ENCODE results near the gene ZNF654.

Gene ZNF654

GRCh38 chr3:88101142-88101541 is 42.1 kb downstream of the ZNF654 start:
- no peak overlapping the region for H3K4me2 ChIP-seq (ENCODE audit: low read length)
- no CpG with 5 or more reads among the region's 1 CpG for WGBS (ENCODE audit: extremely low coverage, insufficient coverage, insufficient read length)
- no peaks in the 10 kb centered on the region for H3K36me3 ChIP-seq (ENCODE audit: control insufficient read depth in 1 of 2, insufficient read depth in 2 of 2, low read length in 2 of 2)
- H4K91ac ChIP-seq (ENCODE audit: low read depth, low read length) = no peak overlapping the region
- H2AFZ ChIP-seq (ENCODE audit: insufficient read depth, low read length, poor library complexity) = no peak overlapping the region
- no peak overlapping the region for H3K23ac ChIP-seq (ENCODE audit: low read length)
- H2BK5ac ChIP-seq (ENCODE audit: low read depth, low read length, poor library complexity) = no peak overlapping the region
- H3K9me3 ChIP-seq (ENCODE audit: insufficient read depth, low read depth, low read length) = no peaks in the 10 kb centered on the region
- H3K4ac ChIP-seq (ENCODE audit: low read depth, low read length) = no peak overlapping the region
- H4K8ac ChIP-seq (ENCODE audit: low read depth, low read length) = no peak overlapping the region
- DNase-seq = no peak
- no peak overlapping the region for H2BK12ac ChIP-seq (ENCODE audit: low read length)
- no peak overlapping the region for H3K27ac ChIP-seq (ENCODE audit: low read depth, low read length)
- H2AK5ac ChIP-seq (ENCODE audit: low read length) = no peak overlapping the region
- H3K4me3 ChIP-seq (ENCODE audit: low read depth, low read length) = no peak overlapping the region
- no peak overlapping the region for H3K18ac ChIP-seq (ENCODE audit: low read length)
- no peak overlapping the region for H2BK120ac ChIP-seq (ENCODE audit: insufficient read depth, low read length, poor library complexity)
- no peaks in the 10 kb centered on the region for H3K79me1 ChIP-seq (ENCODE audit: low read length)
- H3K79me2 ChIP-seq (ENCODE audit: control insufficient read depth, insufficient read depth, low read length, poor library complexity) = no peaks in the 10 kb centered on the region
- H3K27me3 ChIP-seq (ENCODE audit: insufficient read depth, low read length) = no peaks in the 10 kb centered on the region
- H3K4me1 ChIP-seq (ENCODE audit: control insufficient read depth in 1 of 2, insufficient read depth in 2 of 2, low read length in 2 of 2) = no peaks in the 10 kb centered on the region
- H4K12ac ChIP-seq (ENCODE audit: low read depth, low read length) = no peak overlapping the region
- H3K9ac ChIP-seq (ENCODE audit: low read length) = no peak overlapping the region
- no peak overlapping the region for H3K14ac ChIP-seq (ENCODE audit: low read length)

GRCh38 chr3:88105325-88105724 is 46.3 kb downstream of the ZNF654 start:
- Histone ChIP-seq H2BK120ac (ENCODE audit: insufficient read depth, low read length, poor library complexity) (no peak overlapping the region), H4K8ac (ENCODE audit: low read depth, low read length) (no peak overlapping the region), H3K4me2 (ENCODE audit: low read length) (no peak overlapping the region), H2AFZ (ENCODE audit: insufficient read depth, low read length, poor library complexity) (no peak overlapping the region), H2BK12ac (ENCODE audit: low read length) (no peak overlapping the region), H2BK5ac (ENCODE audit: low read depth, low read length, poor library complexity) (no peak overlapping the region), H3K27ac (ENCODE audit: low read depth, low read length) (no peak overlapping the region), H3K23ac (ENCODE audit: low read length) (no peak overlapping the region), H3K9me3 (ENCODE audit: insufficient read depth, low read depth, low read length) (no peaks in the 10 kb centered on the region), H3K79me2 (ENCODE audit: control insufficient read depth, insufficient read depth, low read length, poor library complexity) (no peaks in the 10 kb centered on the region), H3K27me3 (ENCODE audit: insufficient read depth, low read length) (no peaks in the 10 kb centered on the region), H2AK5ac (ENCODE audit: low read length) (no peak overlapping the region), H3K79me1 (ENCODE audit: low read length) (no peaks in the 10 kb centered on the region), H4K12ac (ENCODE audit: low read depth, low read length) (no peak overlapping the region), H3K4me1 (ENCODE audit: control insufficient read depth in 1 of 2, insufficient read depth in 2 of 2, low read length in 2 of 2) (no peaks in the 10 kb centered on the region), H3K18ac (ENCODE audit: low read length) (no peak overlapping the region), H3K9ac (ENCODE audit: low read length) (no peak overlapping the region), H3K36me3 (ENCODE audit: control insufficient read depth in 1 of 2, insufficient read depth in 2 of 2, low read length in 2 of 2) (no peaks in the 10 kb centered on the region), H3K14ac (ENCODE audit: low read length) (no peak overlapping the region), H4K91ac (ENCODE audit: low read depth, low read length) (no peak overlapping the region), H3K4ac (ENCODE audit: low read depth, low read length) (no peak overlapping the region), H3K4me3 (ENCODE audit: low read depth, low read length) (no peak overlapping the region)
- DNase-seq = peak in 1 of 2 donors; percentile 73

GRCh38 chr3:88112289-88112688 is 53.2 kb downstream of the ZNF654 start:
- H3K27ac ChIP-seq (ENCODE audit: low read depth, low read length) = no peak overlapping the region
- H3K18ac ChIP-seq (ENCODE audit: low read length) = no peak overlapping the region
- H3K23ac ChIP-seq (ENCODE audit: low read length) = no peak overlapping the region
- no peak overlapping the region for H4K8ac ChIP-seq (ENCODE audit: low read depth, low read length)
- no peak overlapping the region for H3K4me3 ChIP-seq (ENCODE audit: low read depth, low read length)
- H4K91ac ChIP-seq (ENCODE audit: low read depth, low read length) = no peak overlapping the region
- H3K4me2 ChIP-seq (ENCODE audit: low read length) = no peak overlapping the region
- WGBS (ENCODE audit: extremely low coverage, insufficient coverage, insufficient read length) = no CpG with 5 or more reads among the region's 1 CpG
- no peaks in the 10 kb centered on the region for H3K79me2 ChIP-seq (ENCODE audit: control insufficient read depth, insufficient read depth, low read length, poor library complexity)
- H2AK5ac ChIP-seq (ENCODE audit: low read length) = no peak overlapping the region
- no peak for DNase-seq
- no peaks in the 10 kb centered on the region for H3K4me1 ChIP-seq (ENCODE audit: control insufficient read depth in 1 of 2, insufficient read depth in 2 of 2, low read length in 2 of 2)
- no peak overlapping the region for H4K12ac ChIP-seq (ENCODE audit: low read depth, low read length)
- H2BK120ac ChIP-seq (ENCODE audit: insufficient read depth, low read length, poor library complexity) = no peak overlapping the region
- H3K36me3 ChIP-seq (ENCODE audit: control insufficient read depth in 1 of 2, insufficient read depth in 2 of 2, low read length in 2 of 2) = peaks cover 0 to 3% of the 10 kb centered on the region in 2 experiments
- H2BK5ac ChIP-seq (ENCODE audit: low read depth, low read length, poor library complexity) = no peak overlapping the region
- H2AFZ ChIP-seq (ENCODE audit: insufficient read depth, low read length, poor library complexity) = no peak overlapping the region
- no peak overlapping the region for H3K9ac ChIP-seq (ENCODE audit: low read length)
- H3K14ac ChIP-seq (ENCODE audit: low read length) = no peak overlapping the region
- H3K79me1 ChIP-seq (ENCODE audit: low read length) = no peaks in the 10 kb centered on the region
- no peaks in the 10 kb centered on the region for H3K9me3 ChIP-seq (ENCODE audit: insufficient read depth, low read depth, low read length)
- no peaks in the 10 kb centered on the region for H3K27me3 ChIP-seq (ENCODE audit: insufficient read depth, low read length)
- H3K4ac ChIP-seq (ENCODE audit: low read depth, low read length) = no peak overlapping the region
- H2BK12ac ChIP-seq (ENCODE audit: low read length) = no peak overlapping the region

GRCh38 chr3:88113311-88114162 is 54.5 kb downstream of the ZNF654 start:
- WGBS (ENCODE audit: extremely low coverage, insufficient coverage, insufficient read length) = no CpG with 5 or more reads among the region's 5 CpGs

More at GRCh38 chr3:88113311-88114162, 54.5 kb downstream of the ZNF654 start:
- Histone ChIP-seq H3K79me2 (ENCODE audit: control insufficient read depth, insufficient read depth, low read length, poor library complexity) (no peaks in the 10 kb centered on the region), H3K79me1 (ENCODE audit: low read length) (no peaks in the 10 kb centered on the region), H3K4me2 (ENCODE audit: low read length) (no peak overlapping the region), H3K27ac (ENCODE audit: low read depth, low read length) (no peak overlapping the region), H3K27me3 (ENCODE audit: insufficient read depth, low read length) (no peaks in the 10 kb centered on the region), H3K9me3 (ENCODE audit: insufficient read depth, low read depth, low read length) (no peaks in the 10 kb centered on the region), H2BK5ac (ENCODE audit: low read depth, low read length, poor library complexity) (no peak overlapping the region), H2AFZ (ENCODE audit: insufficient read depth, low read length, poor library complexity) (no peak overlapping the region), H2BK120ac (ENCODE audit: insufficient read depth, low read length, poor library complexity) (no peak overlapping the region), H3K4me1 (ENCODE audit: control insufficient read depth in 1 of 2, insufficient read depth in 2 of 2, low read length in 2 of 2) (no peaks in the 10 kb centered on the region), H3K23ac (ENCODE audit: low read length) (no peak overlapping the region), H4K8ac (ENCODE audit: low read depth, low read length) (no peak overlapping the region), H3K4me3 (ENCODE audit: low read depth, low read length) (no peak overlapping the region), H4K91ac (ENCODE audit: low read depth, low read length) (no peak overlapping the region), H3K9ac (ENCODE audit: low read length) (no peak overlapping the region), H3K14ac (ENCODE audit: low read length) (no peak overlapping the region), H3K36me3 (ENCODE audit: control insufficient read depth in 1 of 2, insufficient read depth in 2 of 2, low read length in 2 of 2) (peaks cover 0 to 3% of the 10 kb centered on the region in 2 experiments), H2AK5ac (ENCODE audit: low read length) (no peak overlapping the region), H3K4ac (ENCODE audit: low read depth, low read length) (no peak overlapping the region), H4K12ac (ENCODE audit: low read depth, low read length) (no peak overlapping the region), H3K18ac (ENCODE audit: low read length) (no peak overlapping the region), H2BK12ac (ENCODE audit: low read length) (no peak overlapping the region)
- peak; percentile 69 to 88 for DNase-seq
